T follicular helper cell (primary cell): ENCODE data around the gene DDN.

Experiments
- DNase-seq: peaks from one replicate; pipeline ENCODE4 v3.0.0-alpha.2; 2020; ENCODE audit warnings: low read depth

The DDN gene

GRCh38 chr12:49031573-49032161 is 32.5 kb upstream of the DDN start:
- no peak for DNase-seq

GRCh38 chr12:49030714-49031572 is 31.8 kb upstream of the DDN start:
- no peak for DNase-seq

GRCh38 chr12:49030119-49030518 is 30.9 kb upstream of the DDN start:
- DNase-seq: no peak

- no peak for DNase-seq
Observed at GRCh38 chr12:49028666-49029275, 29.6 kb upstream of the DDN start.

GRCh38 chr12:49027846-49028555 is 28.8 kb upstream of the DDN start:
- DNase-seq: no peak

- no peak for DNase-seq
Observed at GRCh38 chr12:49026678-49027480, 27.7 kb upstream of the DDN start.

GRCh38 chr12:49026101-49026500 is 26.9 kb upstream of the DDN start:
- no peak for DNase-seq

GRCh38 chr12:49025463-49025862 is 26.3 kb upstream of the DDN start:
- DNase-seq: no peak

- DNase-seq: no peak
Observed at GRCh38 chr12:49024543-49024942, 25.4 kb upstream of the DDN start.

- no peak for DNase-seq
Observed at GRCh38 chr12:49023812-49024211, 24.6 kb upstream of the DDN start.

GRCh38 chr12:49022558-49023178 is 23.5 kb upstream of the DDN start:
- DNase-seq: no peak

- DNase-seq: no peak
Observed at GRCh38 chr12:49021292-49021915, 22.2 kb upstream of the DDN start.

GRCh38 chr12:49020441-49020840 is 21.3 kb upstream of the DDN start:
- no peak for DNase-seq

- no peak for DNase-seq
Observed at GRCh38 chr12:49019443-49020324, 20.5 kb upstream of the DDN start.

GRCh38 chr12:49019120-49019430 is 19.9 kb upstream of the DDN start:
- DNase-seq: no peak

GRCh38 chr12:49018261-49019119 is 19.3 kb upstream of the DDN start, which contains the start of gene PRKAG1:
Gene PRKAG1, minus strand, starts transcription at chr12:49018776. Its CDS starts 36 bp downstream, at chr12:49018740.
- peak; percentile 96 for DNase-seq

- no peak for DNase-seq
Observed at GRCh38 chr12:49017891-49018260, 18.7 kb upstream of the DDN start.

- no peak for DNase-seq
Observed at GRCh38 chr12:49015196-49015595, 16.0 kb upstream of the DDN start.

- no peak for DNase-seq
Observed at GRCh38 chr12:49014547-49014946, 15.4 kb upstream of the DDN start.
